Activated CD4-positive, CD25-positive, alpha-beta regulatory T cell treated with anti-CD3 and anti-CD28 coated beads, Interleukin-2, amount 50 U/mL, for 24 hours (primary cell): Measurements from ENCODE around the gene SOWAHC.

Source experiments
- ATAC-seq, 2 donors: fragments of 150-1000 bp; cut with Tn5 transposase; one replicate each; pipeline ENCODE4 v1.10.0; 2021; ENCODE audit warnings: mild to moderate bottlenecking in 1 of 2, moderate library complexity in 1 of 2

SOWAHC gene

GRCh38 chr2:109648041-109648527 lies 33.9 kb downstream of the SOWAHC start:
- no peak for ATAC-seq

GRCh38 chr2:109649736-109650695 lies 35.9 kb downstream of the SOWAHC start:
- no peak for ATAC-seq

- no peak for ATAC-seq
Measured at GRCh38 chr2:109654326-109655050, 40.3 kb downstream of the SOWAHC start.

GRCh38 chr2:109655287-109655686 lies 41.1 kb downstream of the SOWAHC start:
- no peak for ATAC-seq

GRCh38 chr2:109659396-109660045 lies 45.4 kb downstream of the SOWAHC start:
- no peak for ATAC-seq

GRCh38 chr2:109660046-109660860 lies 46.1 kb downstream of the SOWAHC start:
- no peak for ATAC-seq

- ATAC-seq: no peak
Measured at GRCh38 chr2:109662889-109663288, 48.7 kb downstream of the SOWAHC start.

GRCh38 chr2:109663721-109664120 lies 49.6 kb downstream of the SOWAHC start:
- no peak for ATAC-seq

GRCh38 chr2:109666466-109666865 lies 52.3 kb downstream of the SOWAHC start:
- ATAC-seq: no peak
